Endothelial cell of umbilical vein (primary cell): ENCODE measurements around the gene CLCN4. TPM values are rescaled to one million over a fixed set of nuclear protein-coding genes. Genes with fewer than 3 reads are reported as not detected.

ENCODE experiments used
- BruUV-seq: library from RNA; stranded (reverse); fragments of 400-500 nt; replicated peaks from 2 replicates; lab custom pipeline; 2021; lab: Mats Ljungman, UMichigan
- CTCF ChIA-PET: fragments of 300-600, 350-600 bp; sonication (Branson Sonifier 250); formaldehyde crosslinking; loops from one replicate; lab custom pipeline; 2021; ENCODE audit warnings: antibody characterized with exemption, inconsistent platforms; lab: Charles Lee
- POLR2A ChIA-PET: fragments of 300-600, 350-600 bp; sonication (Branson Sonifier 250); formaldehyde crosslinking; loops from one replicate; lab custom pipeline; 2021; ENCODE audit warnings: antibody characterized with exemption, inconsistent platforms; lab: Charles Lee
- DNase-seq: peaks from one replicate; pipeline ENCODE4 v3.0.0-alpha.2; 2011; ENCODE audit warnings: low read depth, low spot score
- FAIRE-seq: peaks from 2 replicates; lab custom pipeline; 2011; peaks lifted over from hg19 to GRCh38; lab: Jason Lieb, UNC
- H2AFZ ChIP-seq: 2 replicates; pipeline ENCODE4 v1.6.0; 2012; ENCODE audit warnings: low read depth, low read length, control low read depth, inconsistent platforms
- H3K27ac ChIP-seq: 2 replicates; pipeline ENCODE4 v1.5.1; 2011; ENCODE audit warnings: low read depth, mild to moderate bottlenecking, control low read depth, low read length, moderate library complexity; ENCODE audit not compliant: insufficient read depth
- H3K27me3 ChIP-seq, 2 experiments: 2 replicates each; pipeline versions ENCODE4 v1.6.0 to v1.6.1; 2011; ENCODE audit warnings: low read length in 2 of 2, mixed read lengths in 1 of 2; ENCODE audit not compliant: control insufficient read depth in 2 of 2, insufficient read depth in 2 of 2
- H3K36me3 ChIP-seq, 2 experiments: 2 replicates in 1 of 2; 3 replicates in 1 of 2; pipeline ENCODE4 v1.5.1; 2011; ENCODE audit warnings: low read length in 2 of 2, mild to moderate bottlenecking in 1 of 2, moderate library complexity in 1 of 2; ENCODE audit not compliant: control insufficient read depth in 2 of 2, insufficient read depth in 2 of 2; ENCODE audit errors: extremely low read depth in 1 of 2
- H3K4me1 ChIP-seq: 3 replicates; pipeline ENCODE4 v1.5.1; 2011; ENCODE audit warnings: mild to moderate bottlenecking, low read length; ENCODE audit not compliant: control insufficient read depth, insufficient read depth; ENCODE audit errors: extremely low read depth
- H3K4me2 ChIP-seq: 2 replicates; pipeline ENCODE4 v1.6.1; 2011; ENCODE audit warnings: low read length, control low read depth, mixed read lengths; ENCODE audit not compliant: insufficient read depth
- H3K4me3 ChIP-seq, 3 experiments: fragments of 200-600 bp in 1 of 3; sonication (generic), shearing (Covaris generic) in 1 of 3; replicated peaks in 1 of 3; 2 replicates each; pipeline ENCODE4 v1.5.1; 2011 to 2016; ENCODE audit warnings: control low read depth in 3 of 3, low read length in 3 of 3, mild to moderate bottlenecking in 2 of 3, inconsistent platforms in 1 of 3, low read depth in 1 of 3, moderate library complexity in 1 of 3; ENCODE audit not compliant: insufficient read depth in 1 of 3
- H3K79me2 ChIP-seq: 2 replicates; pipeline ENCODE4 v1.6.0; 2012; ENCODE audit warnings: low read length, inconsistent platforms; ENCODE audit not compliant: control insufficient read depth, insufficient read depth
- H3K9ac ChIP-seq: replicated peaks from 2 replicates; pipeline ENCODE3; 2011; ENCODE audit warnings: low read length, control low read depth; ENCODE audit not compliant: insufficient read depth; ENCODE audit errors: extremely low read depth
- H3K9me1 ChIP-seq: replicated peaks from 3 replicates; pipeline ENCODE4 v1.6.0; 2011; ENCODE audit warnings: mild to moderate bottlenecking, low read length; ENCODE audit not compliant: control insufficient read depth, insufficient read depth; ENCODE audit errors: extremely low read depth
- H3K9me3 ChIP-seq: replicated peaks from 2 replicates; pipeline ENCODE4 v1.5.1; 2012; ENCODE audit warnings: low read length, inconsistent platforms; ENCODE audit not compliant: control insufficient read depth, insufficient read depth
- H4K20me1 ChIP-seq: replicated peaks from 2 replicates; pipeline ENCODE3; 2011; ENCODE audit warnings: mild to moderate bottlenecking, low read length; ENCODE audit not compliant: control insufficient read depth, insufficient read depth; ENCODE audit errors: extremely low read depth
- EZH2 ChIP-seq: IDR thresholded peaks from 2 replicates; pipeline ENCODE4 v1.6.1; 2012; ENCODE audit warnings: borderline replicate concordance, low read depth, mild to moderate bottlenecking, moderate library complexity, low read length, inconsistent platforms; ENCODE audit not compliant: severe bottlenecking
- GATA2 ChIP-seq: IDR thresholded peaks from 2 replicates; pipeline ENCODE4 v1.7.0; 2011; ENCODE audit warnings: low read depth, mild to moderate bottlenecking, moderate library complexity, mixed read lengths, low read length; ENCODE audit not compliant: insufficient read length, insufficient read depth
- MYC ChIP-seq: IDR thresholded peaks from one replicate; pipeline ENCODE4 v1.6.1; 2011; ENCODE audit warnings: mild to moderate bottlenecking, low read depth, low read length
- POLR2AphosphoS5 ChIP-seq: IDR thresholded peaks from 2 replicates; pipeline ENCODE4 v1.6.1; 2012; ENCODE audit warnings: low read depth, mild to moderate bottlenecking, control low read depth, low read length, moderate library complexity; ENCODE audit not compliant: insufficient read depth
- dilution Hi-C: fragments of 300-500 bp; cut with MboI; formaldehyde crosslinking; loops from one replicate; pipeline ENCODE4 v1.15.0; 2019; ENCODE audit warnings: low sequenced_read_pairs; ENCODE audit not compliant: extremely low pct_ligation_motif_present
- intact Hi-C: fragments of 100-400 bp; cut with micrococcal nuclease; formaldehyde crosslinking; loops from one replicate; pipeline ENCODE4 v1.10.0; 2022
- polyA plus RNA-seq, 4 experiments: library from polyadenylated mRNA; depleted of rRNA in 3 of 4; stranded (reverse) in 3 of 4; unstranded in 1 of 4; fragments of >200 nt; gene quantifications; 2 replicates each; pipeline versions ENCODE4 v1.2.1 to v1.2.3, GENCODE V29; 2011 to 2012; ENCODE audit warnings: missing spikeins in 1 of 4
- total RNA-seq: library from RNA; stranded (reverse); gene quantifications from 2 replicates; pipeline ENCODE4 v1.2.3, GENCODE V29; 2021
- TF ChIP-seq, protein P1 (sequence below), 2 donors: IDR thresholded peaks; 1 replicate in 1 of 2; 2 replicates in 1 of 2; pipeline ENCODE4 v1.5.1; 2011; ENCODE audit warnings: low read length in 2 of 2, mild to moderate bottlenecking in 2 of 2, moderate library complexity in 2 of 2, control low read depth in 1 of 2, inconsistent platforms in 1 of 2, low read depth in 1 of 2; ENCODE audit not compliant: insufficient read depth in 1 of 2; ENCODE audit errors: extremely low read depth in 1 of 2

Gene CLCN4
- total and polyA plus RNA-seq, 2 donors (not counting 3 experiments of a cell fraction or from before 2014, with no cell fraction given) = 7.6 to 19.8 TPM

DNA sequence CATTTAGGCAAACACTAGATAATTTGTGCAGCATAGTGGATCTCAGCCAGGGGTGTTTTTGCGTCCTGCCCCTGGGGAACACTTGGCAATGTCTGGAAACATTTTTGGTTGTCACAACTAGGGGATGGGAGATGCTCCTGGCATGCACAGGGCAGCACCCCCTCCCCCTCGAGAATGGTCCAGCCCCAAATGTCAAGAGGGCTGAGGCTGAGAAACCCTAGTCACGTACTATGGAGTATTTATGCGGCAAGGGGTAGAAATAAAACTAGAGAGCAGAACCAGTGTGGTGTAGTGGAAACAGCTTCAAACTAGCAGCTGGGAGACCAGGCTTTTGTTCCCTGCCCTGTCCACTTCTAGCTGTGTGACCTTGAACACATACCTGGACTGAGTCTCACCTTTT lies 38.2 kb upstream of the CLCN4 start:
- Histone ChIP-seq H3K27ac (no peak overlapping the region), H3K9ac (no peak overlapping the region), H3K4me1 (no peaks in the 10 kb centered on the region), H3K79me2 (peaks cover 16% of the 10 kb centered on the region), H3K9me1 (no peaks in the 10 kb centered on the region), H3K4me2 (no peak overlapping the region), H3K9me3 (no peaks in the 10 kb centered on the region), H3K4me3 (no peak overlapping the region), H3K27me3 (no peaks in the 10 kb centered on the region), H4K20me1 (no peaks in the 10 kb centered on the region), H3K36me3 (peaks cover 10 to 13% of the 10 kb centered on the region in 2 experiments), H2AFZ (no peak overlapping the region)
- FAIRE-seq (no peak), DNase-seq (no peak)
- intact Hi-C loops = no loop called here
- POLR2A ChIA-PET = no interaction called here
- no TSS peak for BruUV-seq
- no peak for TF ChIP-seq MYC
- TF ChIP-seq POLR2AphosphoS5 = no peak
- no peak for TF ChIP-seq GATA2
- TF ChIP-seq, protein P1, sequence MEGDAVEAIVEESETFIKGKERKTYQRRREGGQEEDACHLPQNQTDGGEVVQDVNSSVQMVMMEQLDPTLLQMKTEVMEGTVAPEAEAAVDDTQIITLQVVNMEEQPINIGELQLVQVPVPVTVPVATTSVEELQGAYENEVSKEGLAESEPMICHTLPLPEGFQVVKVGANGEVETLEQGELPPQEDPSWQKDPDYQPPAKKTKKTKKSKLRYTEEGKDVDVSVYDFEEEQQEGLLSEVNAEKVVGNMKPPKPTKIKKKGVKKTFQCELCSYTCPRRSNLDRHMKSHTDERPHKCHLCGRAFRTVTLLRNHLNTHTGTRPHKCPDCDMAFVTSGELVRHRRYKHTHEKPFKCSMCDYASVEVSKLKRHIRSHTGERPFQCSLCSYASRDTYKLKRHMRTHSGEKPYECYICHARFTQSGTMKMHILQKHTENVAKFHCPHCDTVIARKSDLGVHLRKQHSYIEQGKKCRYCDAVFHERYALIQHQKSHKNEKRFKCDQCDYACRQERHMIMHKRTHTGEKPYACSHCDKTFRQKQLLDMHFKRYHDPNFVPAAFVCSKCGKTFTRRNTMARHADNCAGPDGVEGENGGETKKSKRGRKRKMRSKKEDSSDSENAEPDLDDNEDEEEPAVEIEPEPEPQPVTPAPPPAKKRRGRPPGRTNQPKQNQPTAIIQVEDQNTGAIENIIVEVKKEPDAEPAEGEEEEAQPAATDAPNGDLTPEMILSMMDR (IDR thresholded peaks at IDR 0.05; ENCODE audit: extremely low read depth in 1 of 2, insufficient read depth in 1 of 2, low read depth in 1 of 2, low read length in 2 of 2) = no peak
- TF ChIP-seq EZH2 = no peak
- CTCF ChIA-PET = interaction anchor here (1.4 to 2.4 kb wide), 6 partner anchors 11 to 235 kb away, joined by 3 to 21 read pairs (median 8); no protein-coding TSS in a partner anchor
- dilution Hi-C loops = no loop called here
